Suppressor macrophage treated with lipopolysaccharide for 1 hour (primary cell): ENCODE data around the gene KLK5.
"Not testable (repeated sequence)": the region's sequence is repeated elsewhere in the genome, so short reads cannot be mapped to it uniquely, and the experiment has no call there.

Source experiments
- DNase-seq, 3 donors: peaks; one replicate each; pipeline ENCODE4 v3.0.0-alpha.2; 2020 to 2022

Gene KLK5

DNA sequence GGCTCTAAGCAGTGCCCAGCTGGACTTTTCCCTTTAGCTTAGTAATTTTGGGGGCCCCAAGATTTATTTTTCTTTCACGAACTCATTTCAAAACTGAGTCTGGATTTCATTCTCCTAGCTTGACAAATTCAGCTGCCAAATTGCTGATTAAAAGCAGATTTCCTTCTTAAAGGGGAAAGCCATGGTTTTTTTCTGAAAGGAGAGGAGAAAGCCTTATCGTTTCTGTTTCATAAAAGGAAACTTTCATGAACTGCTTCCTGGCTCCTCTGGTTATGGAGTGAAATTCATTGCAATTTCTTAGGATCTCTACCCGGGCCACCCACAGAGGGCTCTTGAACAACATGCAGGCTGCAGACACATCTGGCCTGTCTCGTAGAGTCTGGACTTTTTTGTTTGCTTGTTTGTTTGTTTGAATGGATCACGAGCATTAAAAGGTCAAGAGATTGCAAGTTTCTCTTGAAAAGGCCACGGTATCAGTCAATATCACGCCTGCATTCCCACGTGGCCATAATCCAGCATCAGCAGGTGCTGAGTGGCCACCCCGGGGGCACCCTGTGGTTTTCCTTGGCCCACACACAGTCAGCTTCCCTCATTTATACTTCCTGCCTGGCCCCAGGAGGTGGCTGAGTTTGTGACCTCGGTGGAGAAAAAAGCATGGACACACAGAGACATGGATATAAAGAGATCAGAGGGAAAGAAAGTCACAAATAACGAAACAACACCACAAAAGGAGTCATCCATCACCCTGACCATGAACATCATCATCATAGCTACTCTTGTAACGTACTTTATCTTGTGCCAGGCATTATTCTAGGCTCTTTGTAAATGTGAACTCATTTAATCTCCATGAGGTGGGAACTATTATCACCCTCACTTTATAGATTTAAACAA lies 31.2 kb downstream of the KLK5 start:
- peak; percentile 78 to 84 (median 81) for DNase-seq

DNA sequence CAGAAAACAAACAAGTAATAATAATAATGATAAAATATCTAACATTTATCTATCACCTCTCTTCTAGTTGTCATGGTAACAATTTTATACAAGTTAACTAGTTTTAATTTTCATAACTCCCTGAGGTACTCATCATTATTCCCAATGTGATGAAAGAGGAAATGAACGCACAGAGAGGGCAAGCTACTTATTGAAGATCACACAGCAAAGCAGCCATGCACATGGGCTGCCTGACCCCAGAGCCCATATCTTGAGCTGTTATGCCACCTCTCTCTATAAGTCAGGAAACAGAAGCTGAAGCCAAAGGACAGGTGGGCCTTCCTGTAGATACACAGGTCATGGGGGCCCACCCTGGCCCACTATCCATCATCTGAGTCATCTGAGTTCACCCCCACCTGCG lies 36.8 kb downstream of the KLK5 start:
- DNase-seq: no peak

DNA sequence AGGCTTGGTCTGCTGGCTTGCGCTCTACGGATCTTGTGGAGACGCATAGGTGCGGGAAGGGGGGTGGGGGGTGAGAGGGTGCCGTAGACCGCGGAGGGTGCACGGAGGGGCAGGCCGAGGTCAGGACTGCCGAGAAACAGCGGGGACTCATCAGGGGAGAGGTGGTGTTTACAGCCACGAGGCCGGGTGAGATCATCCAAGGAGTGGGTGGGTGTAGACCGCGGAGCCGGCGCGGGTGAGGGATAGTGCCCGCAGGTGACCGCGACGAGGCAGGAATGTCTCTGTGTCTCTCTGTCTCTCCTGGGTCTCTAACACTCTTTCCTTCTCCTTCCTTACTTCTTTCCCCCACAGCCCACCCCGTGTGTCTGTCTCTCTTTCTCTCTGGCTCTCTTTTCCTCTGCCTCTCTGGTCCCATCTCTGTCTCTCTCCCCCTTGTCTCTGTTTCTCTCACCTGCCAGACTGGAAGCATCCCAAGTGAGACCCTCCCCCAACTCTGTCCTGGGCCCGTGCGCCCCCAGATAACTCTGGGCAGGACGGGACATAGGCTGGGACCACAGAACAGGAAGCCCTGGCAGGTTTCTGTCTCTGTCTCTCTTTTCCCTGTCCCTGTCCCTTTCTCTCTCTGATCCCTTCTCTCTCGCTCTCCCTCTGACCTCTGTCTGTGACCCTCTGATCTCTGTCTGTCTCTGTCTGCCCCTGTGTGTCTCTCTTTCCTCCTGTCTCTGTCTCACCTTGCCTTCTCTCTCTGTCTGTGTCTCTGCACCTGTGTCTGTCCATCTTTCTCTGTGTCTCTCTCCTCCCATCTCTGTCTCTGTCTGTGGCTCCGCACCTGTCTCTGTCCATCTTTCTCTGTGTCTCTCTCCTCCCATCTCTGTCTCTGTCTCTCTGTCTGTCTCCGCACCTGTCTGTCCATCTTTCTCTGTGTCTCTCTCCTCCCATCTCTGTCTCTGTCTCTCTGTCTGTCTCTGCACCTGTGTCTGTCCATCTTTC lies 39.8 kb downstream of the KLK5 start:
- peak; percentile 64 to 78 (median 68) for DNase-seq

DNA sequence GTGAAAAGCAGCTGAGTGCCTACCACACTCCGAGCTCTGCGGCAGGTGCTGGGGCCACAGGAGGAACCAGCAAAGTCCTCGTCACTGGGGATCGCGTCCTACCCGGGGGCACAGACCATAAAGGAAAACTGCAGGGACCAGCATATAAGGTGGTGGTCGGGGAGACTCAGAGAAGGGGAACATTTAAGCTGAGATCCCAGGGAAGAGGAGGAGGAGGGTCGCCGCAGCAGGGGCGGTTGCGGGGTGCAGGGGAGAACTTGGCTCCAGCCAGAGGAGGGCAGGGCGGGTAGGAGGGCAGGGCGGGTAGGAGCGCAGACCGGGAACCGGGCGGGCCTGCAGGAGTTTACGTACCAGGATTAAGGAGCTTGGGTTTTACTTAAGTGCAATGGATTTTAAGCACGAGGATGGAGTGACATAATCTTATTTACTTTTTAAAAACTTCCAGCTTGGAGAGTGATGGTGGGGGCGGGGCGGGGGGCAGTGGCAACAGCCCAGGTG lies 40.7 kb downstream of the KLK5 start:
- no peak for DNase-seq

DNA sequence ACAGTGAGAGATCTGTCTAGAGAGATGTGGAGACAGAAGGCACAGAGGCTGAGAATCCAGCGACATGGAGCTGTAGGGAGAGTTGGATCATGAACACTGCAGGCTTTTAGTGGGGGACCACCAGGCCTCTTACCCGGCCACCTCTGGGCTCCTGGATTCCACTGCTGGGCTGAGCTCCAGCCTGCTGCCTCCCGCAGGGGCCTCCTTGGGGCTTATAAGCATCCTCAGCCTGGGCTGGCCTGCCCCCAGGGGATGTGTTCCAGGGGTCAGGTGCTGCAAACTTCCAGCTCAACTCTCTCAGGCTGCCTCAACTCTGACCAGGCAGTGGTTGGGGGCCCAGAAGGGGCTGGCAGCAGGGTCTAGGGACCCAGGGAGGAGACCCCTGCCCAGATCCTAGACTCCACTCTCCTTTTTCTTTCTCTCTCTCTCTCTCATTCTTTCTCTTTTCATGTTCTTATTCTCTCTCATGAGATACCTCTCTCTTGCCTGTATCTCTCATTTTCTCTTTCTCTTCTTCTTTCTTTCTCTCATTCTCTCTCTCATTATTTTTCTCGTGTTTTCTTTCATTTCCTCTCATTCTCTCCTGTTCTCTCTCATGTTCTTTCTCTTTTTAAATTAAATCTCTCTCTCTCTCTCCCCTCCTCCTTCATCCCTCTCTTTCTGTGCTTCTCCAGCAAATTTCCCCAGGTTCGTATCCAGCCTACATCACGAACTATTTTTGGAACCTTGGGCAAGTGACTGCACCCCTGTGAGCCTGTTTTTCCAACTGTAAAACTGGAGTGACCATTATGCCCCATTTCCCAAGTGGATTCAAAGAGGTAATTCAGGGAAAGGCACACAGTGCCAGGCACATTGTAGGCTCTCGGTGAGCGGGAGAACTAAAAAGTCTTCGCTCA lies 41.4 kb downstream of the KLK5 start, which contains the start of gene KLK4:
TSS of gene KLK4 (minus strand) at position 190 of the 896 bp plus-strand sequence. CDS start 657 bp downstream, outside the sequence.
- DNase-seq: no peak

DNA sequence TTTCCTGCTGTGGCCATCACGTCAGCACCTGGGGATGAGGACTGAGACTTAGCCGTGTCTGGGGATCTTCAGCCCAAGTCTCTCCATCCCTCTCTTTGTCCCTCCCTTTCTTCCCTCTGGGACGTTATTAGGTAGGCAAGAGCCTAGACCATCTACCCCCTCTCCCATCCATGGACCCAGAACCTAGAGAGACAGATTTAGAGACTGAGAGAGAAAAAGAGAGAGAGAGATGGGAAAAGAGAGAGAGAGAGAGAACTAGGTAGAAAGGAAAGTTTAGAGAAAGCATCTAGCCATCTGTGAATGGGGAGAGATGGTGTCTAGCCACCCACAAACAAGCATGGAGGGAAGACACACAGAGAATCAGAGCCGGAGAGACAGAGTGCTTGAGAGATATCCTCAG lies 42.1 kb downstream of the KLK5 start:
- DNase-seq: no peak

DNA sequence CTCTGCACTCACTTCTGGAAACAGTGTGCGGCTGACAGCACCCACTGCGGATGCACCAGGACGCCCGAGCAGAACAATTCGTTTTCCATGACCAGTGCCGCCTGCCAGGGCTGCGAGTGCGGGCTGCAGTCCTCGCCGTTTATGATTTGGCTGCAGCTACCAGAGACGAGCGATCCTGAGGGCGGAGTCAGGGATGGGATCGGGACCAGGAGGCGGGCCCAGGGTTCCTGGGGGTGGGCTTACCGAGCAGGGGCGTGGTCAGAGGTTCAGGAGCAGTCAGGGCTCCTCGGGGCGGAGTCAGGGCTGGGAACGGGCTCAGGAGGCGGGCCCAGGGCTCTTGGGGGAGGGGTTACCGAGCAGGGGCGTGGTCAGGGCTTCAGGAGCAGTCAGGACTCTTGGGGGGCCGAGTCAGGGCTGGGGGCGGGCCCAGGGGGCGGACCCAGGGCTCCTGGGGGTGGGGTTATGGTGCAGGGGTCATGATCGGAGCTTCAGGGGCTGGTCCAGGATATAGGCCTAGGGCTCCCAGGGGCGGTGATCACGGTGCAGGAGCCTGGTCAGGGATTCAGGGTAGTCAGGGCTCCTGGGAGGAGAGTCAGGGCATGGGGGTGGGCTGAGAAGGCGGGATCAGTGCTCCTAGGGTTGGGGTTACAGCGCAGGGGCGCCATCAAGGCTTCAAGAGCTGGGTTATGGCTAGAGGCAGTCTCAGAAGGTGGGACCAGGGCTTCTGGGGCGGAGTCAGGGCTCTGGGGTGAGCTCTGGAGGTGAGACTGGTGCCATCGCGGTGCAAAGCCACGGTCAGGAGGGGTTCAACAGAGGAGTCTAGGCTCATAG lies 43.4 kb downstream of the KLK5 start:
- DNase-seq: peak; percentile 60 to 82 (median 68)

DNA sequence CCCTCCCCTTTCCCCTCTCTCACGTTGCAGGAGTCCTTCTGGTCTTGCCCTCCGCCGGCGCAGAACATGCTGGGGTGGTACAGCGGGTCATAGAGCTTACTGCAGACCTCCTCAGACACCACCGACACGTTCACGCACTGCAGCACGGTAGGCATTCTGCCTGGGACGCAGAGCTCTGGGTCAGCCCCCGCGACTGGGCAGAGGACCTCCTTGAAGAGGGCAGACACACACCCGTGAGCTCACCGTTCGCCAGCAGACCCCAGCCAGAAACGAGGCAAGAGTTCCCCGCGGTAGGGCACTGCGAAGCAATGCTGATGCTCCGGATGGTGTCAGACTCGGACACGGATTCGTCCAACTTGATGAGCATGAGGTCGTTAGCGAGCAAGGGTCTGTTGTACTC lies 44.5 kb downstream of the KLK5 start:
- DNase-seq: no peak

DNA sequence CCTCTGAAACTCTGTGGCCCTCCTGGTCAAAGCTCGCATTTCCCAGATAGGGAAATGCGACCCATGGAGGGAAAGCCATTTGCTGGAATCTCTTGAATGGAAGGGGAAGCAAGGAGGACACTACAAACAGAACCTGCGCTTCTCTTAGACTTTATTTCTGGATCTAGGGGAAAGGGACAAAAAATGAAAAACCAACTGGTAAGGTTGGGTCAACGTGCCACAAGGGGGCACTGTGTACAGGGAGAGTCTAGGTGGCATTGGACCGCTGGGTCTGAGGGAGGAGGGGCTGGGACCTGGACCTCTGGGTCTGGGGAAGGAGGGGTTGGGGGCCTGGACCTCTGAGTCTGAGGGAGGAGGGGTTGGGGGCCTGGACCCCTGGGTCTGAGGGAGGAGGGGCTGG lies 46.6 kb downstream of the KLK5 start:
- DNase-seq: peak; percentile 49 to 79 (median 54)

DNA sequence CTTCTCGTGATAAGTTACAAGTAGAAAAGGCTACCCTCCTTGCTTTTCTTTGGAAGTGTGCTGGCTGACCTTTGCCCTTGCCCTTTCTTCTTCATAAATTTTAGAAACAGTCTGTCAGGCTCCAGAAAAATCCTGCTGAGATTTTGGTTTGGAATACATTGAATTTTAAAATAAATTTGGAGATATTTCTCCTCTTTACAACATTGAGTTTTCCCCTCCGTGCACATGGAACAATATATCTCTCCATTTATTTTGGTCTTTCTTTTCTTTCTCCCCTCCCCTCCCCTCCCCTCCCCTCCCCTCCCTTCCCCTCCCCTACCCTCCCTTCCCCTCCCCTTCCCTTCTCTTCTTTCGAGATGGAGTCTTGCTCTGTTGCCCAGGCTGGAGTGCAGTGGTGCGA lies 50.2 kb downstream of the KLK5 start:
- no peak for DNase-seq

DNA sequence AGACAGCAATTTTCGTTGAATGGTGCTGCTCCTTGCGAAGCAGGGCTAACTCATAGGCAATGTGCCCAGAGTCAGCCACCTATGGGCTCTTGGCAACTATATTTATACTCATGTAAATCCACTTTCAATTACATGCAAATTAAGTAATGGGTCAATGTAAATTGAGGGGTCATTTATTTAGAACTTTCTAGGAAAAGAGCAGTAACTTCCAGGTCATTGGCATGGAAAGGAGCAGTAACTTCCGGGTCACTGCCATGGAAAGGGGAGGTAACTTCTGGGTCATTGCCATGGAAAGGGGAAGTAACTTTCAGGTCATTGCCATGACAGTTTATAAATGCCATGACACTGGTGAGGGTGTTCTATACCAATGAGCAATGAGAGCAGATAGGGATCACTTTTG lies 53.3 kb downstream of the KLK5 start:
- DNase-seq: no peak

DNA sequence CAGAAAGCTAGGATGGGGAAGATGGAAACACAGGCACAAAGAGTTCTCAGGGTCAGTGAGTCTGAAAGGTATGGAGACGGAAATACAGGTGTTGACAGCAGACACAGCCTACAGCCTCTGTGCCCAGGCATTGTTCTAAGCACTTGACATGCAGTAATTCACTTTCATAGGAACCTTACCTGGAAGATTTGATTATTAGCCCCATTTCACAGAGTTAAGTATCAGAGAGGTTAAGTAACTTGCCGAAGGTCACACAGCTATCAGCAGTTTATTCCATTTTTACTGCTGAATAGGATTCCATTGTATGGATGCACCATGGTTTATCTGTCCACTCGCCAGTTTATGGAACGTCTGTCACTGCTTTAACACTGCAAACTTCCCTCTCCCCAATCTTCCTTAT lies 54.8 kb downstream of the KLK5 start:
- no peak for DNase-seq

DNA sequence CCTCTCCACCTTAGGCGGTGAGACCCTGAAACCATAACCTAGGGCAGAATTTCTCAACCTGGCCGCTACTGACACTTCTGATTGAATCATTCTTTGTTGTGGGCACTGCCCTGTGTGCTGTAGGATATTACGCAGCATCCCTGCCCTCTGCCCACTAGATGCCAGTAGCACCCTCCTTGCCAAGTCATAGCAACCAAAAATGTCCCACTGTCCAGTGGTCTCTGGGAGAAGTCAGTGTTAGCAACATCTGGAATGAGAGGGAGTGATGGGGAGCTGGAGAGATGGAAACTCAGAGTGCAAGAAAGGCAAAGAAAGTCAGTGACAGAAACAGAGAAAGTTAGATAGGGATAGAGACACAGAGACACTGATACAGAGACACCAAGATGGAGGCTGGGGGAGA lies 55.2 kb downstream of the KLK5 start:
- DNase-seq: no peak

DNA sequence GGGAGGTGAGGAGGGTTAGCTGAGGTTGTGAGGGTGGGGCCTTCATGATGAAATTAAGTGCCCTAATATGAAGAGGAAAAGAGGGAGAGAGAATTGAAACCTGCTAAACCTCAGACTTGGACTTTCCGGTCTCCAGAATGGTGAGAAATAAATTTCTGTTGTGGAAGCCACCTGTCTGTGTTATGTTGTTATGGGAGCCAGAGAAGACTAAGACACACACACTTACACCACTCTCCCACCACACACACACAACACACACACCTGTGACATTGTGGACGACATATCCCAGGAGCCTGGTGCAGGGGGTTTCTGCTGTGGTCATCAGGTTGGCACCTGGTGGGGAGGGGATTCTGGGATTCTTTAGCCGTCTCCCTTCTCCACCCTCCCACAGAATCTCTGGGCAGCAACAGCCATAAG lies 55.6 kb downstream of the KLK5 start:
- DNase-seq: no peak

DNA sequence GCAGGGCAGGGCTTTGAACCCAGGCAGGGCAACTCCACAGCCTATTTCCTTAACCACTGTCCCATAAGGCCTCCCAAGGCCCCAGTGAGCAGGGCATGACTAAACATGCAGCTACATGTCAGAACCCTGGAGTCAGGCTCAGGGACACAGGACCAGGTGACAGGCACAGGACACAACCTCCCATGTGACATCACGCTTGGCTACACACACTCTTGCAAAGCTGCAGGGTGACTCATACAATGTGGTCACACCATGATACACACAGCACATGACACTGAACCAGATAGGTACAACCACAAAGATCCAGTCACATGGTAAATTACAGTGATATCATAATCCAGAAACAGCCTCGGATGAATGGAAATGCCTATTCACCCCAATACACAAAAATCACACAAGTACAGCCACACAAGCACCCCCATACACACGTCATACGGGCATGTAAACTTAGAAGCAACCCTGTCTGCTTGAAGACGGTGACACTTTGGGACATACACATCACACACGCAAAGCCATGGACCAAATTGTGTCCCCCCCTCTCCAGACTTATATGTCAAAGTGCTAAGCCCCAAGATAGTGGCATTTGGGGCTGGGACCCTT lies 56.1 kb downstream of the KLK5 start:
- peak; percentile 76 to 80 (median 79) for DNase-seq

DNA sequence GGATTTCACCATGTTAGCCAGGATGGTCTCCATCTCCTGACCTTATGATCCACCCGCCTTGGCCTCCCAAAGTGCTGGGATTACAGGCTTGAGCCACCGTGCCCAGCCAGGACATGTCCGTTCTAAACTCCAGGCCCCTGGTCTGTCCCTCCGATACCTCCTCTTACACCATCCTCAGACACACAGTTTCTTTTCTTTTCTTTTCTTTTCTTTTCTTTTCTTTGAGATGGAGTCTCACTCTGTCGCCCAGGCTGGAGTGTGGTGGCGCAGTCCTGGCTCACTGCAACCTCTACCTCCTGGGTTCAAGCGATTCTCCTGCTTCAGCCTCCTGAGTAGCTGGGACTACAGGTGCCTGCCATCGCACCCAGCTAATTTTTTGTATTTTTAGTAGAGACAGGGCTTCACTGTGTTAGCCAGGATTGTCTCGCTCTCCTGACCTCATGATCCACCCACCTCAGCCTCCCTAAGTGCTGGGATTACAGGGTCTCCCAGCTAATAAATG lies 56.7 kb downstream of the KLK5 start:
- DNase-seq: not testable (repeated sequence)

DNA sequence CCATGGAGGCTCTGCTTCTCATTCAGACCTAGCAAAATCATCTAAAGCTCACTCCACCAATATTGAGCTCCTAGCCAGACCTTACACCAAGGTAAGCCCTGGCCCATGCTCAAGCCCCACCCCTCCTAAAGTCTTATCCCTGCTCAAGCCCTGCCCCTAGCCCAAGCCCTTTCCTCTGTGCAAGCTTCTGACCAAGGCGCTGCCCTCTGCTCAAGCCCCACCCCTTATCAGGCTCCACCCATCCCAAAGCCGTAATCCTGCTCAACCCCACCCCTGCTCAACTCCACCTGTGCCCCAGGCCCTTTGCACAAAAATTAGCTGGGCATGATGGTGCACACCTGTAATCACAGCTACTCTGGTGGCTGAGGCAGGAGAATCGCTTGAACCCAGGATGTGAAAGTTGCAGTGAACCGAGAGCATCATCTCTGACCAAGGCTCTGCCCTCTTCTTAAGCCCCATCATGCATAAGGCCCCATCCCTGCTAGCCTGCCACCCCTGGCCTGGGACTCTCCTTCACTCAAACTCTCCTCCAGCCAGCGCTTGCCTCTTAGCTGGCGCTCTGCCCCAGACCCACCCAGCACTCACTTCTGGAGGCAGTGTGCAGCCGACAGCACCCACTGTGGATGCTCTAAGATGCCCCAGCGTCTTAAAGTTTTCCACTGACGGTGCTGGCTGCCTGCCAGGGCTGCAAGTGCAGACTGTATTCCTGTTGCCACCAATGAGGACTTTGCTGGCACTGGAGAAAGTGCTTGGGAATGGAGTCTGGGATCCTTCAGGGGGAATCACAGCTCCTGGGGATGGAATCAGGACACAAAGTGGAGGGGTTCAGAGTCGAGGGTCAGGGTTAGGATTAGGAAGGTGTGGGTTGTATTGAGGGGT lies 58.1 kb downstream of the KLK5 start:
- no peak for DNase-seq
